HG03378 (cell line): ENCODE measurements around the gene TXN.

Experiments used
- ATAC-seq: cut with Tn5 transposase; IDR thresholded peaks from one replicate; pipeline ENCODE4 v1.9.1; 2021; ENCODE audit warnings: mild to moderate bottlenecking, moderate library complexity; ENCODE audit not compliant: unreplicated experiment

TXN gene

DNA sequence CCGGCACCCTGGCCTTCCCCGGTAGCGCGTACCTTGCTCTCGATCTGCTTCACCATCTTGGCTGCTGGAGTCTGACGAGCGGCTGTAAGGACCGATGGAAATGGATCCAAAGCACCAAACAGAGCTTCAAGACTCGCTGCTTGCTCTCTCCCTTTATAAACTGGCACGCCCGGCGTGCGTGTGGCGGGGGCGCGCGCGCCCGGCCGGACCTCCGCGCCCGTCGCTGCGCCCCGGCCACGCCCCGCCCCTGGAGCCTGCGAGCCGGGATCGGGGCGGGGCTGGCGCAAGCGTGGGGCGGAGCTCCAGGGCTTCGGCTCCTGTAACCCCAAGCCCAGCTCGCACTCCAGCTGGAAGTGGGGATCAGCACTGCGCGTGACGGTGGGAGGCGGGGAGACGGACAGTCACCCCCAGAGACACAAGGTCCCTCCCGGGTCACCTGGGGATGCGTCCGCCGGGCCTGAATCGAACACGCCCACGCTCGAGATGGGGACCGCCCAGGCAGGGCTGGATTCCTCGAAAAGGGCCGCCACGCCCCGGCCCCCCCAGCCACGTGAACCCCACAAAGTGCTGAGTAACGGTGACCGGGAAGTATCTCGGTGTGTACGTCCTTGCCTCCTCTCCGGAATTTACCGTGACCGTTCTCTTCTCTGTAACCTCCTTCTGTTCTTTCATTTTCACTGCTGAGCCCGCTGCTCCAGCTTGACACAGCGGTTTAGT is at the start of gene TXN:
TSS of gene TXN (minus strand) at position 128 of the 717 bp plus-strand sequence. CDS start at position 56, 72 bp downstream.
- peak; percentile 63 for ATAC-seq

- no peak for ATAC-seq
These were observed 46.8 kb upstream of the TXN start for GRCh38 chr9:110303133-110303532.

DNA sequence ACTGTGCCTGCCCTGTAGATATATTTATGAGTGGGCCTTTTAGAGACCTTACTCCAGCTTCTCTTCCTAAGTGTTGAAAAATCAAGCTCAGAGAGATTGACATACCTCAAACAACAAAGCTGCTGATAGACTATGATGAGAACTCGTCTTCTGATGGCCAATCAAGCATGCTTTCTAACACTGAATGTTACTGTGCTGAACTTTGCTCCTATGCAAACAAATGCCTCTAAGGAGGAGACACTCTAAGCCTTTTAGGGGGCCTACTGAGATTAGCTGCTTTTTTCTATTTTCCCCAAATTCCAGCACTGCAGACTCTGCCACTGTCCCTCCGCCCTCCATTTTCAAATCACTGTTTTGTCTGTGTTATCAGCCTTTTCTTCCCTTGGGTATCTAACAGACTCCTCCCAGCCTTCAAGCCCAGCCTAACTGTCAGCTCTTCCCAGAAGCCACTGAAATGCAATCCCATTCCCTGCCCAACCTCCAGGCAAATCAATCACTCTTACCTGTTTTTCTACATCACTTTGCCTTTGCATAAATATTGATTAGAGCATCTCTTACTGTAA is 41.8 kb upstream of the TXN start:
- ATAC-seq, result no peak

DNA sequence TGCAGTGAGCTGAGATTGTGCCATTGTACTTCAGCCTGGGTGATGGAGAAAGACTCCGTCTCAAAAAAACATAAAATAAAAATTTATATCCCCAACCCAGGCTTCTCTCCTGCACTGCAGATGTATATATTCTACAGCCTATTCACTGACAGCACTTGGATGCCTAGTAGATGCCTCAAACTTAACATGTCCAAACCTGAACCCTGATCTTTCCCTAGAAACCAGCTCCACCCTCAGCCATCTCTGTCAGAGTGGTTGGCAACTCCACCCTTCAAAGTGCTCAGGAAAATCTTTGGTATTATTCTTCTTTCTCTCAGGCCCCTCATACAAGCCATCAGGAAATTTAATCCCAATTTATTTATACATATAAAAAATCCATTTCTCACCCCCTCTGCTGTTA is 36.9 kb upstream of the TXN start:
- ATAC-seq, result no peak

DNA sequence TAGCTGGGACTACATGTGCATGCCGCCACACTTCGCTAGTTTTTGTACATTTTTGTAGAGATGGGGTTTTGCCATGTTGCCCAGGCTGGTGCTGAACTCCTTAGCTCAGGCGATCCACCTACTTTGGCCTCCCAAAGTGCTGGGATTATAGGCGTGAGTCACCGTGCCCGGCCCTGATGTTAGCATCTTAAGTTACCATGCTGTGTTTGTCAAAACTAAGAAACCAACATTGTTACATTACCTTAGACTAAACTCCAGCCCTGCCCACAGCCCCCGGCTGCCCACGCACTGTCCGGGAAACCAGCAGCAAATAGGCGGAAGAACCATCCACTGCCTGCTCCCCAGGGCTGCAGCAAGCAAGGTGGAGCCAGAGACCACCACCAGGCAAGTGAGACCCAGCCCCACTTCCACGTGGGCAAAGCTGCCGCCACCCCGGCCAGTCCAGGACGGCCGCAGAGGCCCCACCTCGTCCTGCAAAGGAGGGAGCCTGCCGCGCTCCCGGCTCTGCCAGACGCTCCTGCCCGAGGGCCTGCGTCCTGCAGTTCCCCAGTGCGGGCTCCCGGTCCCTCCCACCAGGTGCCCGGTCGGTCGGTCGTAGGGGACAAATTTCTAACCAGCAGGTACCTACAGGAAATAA is 35.7 kb upstream of the TXN start:
- no peak for ATAC-seq

- no peak for ATAC-seq
These were observed 33.7 kb upstream of the TXN start for GRCh38 chr9:110290001-110290400.

GRCh38 chr9:110288503-110288902 is 32.2 kb upstream of the TXN start:
- ATAC-seq, result no peak

DNA sequence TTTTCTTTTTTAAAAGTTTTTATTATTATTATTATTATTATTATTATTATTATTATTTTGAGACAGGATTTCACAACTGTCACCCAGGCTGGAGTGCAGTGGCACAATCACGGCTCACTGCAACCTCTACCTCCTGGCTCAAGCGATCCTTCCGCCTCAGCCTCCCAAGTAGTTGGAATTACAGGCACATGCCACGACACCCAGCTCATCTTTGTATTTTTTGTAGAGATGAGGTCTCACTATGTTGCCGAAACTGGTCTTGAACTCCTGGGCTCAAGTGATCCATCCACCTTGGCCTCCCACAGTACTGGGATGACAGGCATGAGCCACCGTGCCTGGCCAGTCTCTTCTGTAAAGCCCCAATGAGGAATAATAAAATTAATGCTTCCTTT is 31.0 kb upstream of the TXN start:
- ATAC-seq, result no peak

DNA sequence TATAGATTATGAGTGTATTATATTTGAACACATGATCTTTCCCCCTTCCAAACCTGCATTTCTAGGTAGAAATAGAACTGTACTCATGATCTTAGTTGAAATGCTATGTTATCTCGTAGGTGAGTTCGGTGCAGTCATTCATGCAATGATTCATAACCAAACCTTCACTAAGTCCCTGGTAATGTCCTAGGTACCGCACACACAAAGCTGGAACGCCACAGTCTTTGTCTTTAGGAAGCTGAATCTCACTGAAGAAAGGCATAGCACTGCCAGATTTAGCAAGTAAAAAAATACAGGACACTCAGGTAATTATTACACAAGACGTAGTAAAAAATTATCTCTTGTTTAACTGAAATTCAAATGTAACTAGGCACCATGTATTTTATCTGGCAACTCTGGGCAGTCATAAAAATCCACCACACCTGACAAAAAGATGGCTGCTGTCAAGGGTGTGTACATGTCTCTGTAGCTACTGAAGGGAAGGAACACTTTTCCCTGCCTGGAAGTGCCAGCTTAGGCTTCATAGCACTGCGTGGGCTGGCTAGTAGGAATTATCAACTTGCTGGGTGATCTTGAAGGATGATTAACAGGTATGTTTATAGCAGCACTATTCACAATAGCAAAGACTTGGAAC is 28.0 kb upstream of the TXN start:
- no peak for ATAC-seq

- ATAC-seq, result no peak
These were observed 27.4 kb upstream of the TXN start for GRCh38 chr9:110283751-110284150.

- ATAC-seq, result no peak
These were observed 26.4 kb upstream of the TXN start for GRCh38 chr9:110282739-110283081.

GRCh38 chr9:110282018-110282738 is 25.9 kb upstream of the TXN start:
- no peak for ATAC-seq

DNA sequence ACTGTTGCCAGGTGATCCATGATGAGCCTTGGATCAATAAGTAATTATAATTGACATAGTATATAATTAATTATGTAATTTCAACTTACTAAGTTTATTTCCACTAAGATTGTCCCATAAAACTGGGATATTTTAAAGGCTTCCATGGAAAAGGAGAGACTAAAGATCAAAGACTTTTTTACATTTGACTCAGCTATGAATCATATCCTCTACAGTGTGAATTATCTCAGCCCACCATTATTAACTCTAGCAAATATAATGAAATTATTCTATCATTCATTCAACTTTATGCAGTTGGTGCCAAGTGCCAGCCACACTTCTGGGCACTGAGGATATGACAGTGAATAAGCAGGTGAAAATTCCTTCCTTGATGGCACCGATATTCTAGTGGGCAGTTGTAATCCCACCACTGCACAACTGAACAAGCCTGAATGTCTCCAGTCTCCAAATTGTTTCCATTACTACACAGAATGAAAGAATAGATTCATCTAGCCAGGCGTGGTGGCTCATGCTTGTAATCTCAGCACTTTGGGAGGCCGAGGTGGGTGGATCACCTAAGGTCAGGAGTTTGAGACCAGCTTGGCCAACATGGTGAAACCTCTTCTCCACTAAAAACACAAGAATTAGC is 21.9 kb upstream of the TXN start:
- ATAC-seq, result no peak

DNA sequence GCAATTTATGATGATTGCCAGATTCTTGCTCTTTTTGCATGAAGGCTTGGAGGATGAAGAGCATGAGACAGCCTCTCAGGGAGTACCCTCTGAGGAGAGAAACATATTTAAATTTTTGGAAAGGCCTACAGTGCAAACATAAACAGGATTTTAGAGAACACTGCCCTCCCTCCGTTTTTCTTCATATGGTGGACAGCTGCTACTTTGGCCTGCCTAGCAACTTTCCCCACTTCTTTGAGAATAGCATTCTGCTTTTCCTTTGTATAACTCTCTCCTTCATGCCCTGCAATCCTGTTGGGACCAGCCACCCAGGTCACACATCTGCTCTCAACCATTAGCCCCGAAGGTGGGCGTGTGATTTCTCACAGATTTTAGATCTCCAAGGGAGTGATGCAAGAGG is 20.5 kb upstream of the TXN start:
- no peak for ATAC-seq

DNA sequence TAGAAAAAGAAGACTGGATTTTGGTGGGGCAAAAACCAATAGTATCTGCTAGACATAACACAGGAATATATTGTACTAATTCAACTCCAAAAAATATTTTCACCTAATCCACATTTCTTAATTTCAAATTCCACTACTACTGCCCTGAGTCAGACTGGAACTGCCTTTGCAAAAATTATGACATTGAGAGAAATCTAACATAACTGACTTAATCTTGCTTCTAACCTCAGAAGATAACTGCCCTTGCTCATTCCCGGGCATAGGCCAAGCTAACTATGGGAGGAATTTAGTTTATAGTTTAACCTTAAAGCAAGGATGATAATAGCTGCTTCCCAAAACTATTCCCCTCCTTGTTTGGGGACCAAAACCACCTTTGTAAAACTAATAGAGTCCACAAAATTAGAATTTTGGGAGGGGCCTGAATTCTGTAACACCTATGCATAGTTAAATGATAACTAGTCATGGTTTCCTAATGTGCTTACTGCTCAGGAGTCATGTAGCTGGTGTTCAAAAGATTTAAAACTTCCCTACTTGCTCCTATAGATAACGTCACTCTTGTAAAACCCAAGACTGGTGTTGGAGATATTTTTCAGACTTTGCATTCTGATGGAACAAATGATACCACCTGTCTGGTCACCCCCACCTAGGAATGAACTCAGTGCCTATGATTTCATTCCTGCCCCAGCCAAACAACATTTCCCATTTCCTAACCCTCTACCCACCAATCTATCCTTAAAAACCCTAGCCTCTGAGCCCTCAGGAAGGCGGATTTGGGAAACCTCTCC is 14.1 kb upstream of the TXN start:
- no peak for ATAC-seq

- ATAC-seq, result no peak
These were observed 10.5 kb upstream of the TXN start for GRCh38 chr9:110266795-110267194.

DNA sequence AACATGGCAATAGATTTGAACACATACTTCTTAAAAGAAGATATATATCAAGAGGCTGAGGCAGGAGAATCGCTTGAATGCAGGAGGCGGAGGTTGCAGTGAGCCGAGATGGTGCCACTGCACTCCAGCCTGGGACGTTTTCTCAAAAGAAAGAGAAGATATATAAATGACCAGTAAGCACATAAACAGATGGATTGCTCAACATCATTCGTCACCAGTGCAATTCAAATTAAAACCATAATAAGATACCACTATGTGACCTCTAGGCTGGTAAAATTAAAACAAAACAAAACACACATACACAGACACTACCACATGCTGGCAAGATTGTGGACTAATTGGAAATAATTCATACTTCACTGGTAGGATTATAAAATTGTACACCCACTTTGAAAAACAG is 5.3 kb upstream of the TXN start:
- no peak for ATAC-seq

DNA sequence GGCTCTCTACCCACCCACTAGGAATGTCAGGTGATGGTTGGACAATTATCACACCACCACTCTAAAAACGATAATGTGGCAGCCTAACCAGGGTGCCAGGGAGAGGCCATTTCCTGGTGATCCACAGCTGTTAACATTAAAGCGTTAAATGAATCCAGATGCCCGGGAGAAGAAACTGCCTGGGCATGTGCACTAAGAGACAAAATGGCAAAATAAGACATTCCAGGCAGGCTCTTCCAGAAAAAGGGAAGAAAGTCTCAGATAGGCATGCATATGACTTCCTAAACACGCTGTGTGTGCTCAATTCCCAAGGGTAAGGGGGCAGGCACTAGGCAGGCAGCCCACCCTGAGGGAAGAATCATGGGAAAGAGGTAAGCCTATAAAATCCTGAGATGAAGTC is 4.6 kb upstream of the TXN start:
- no peak for ATAC-seq

GRCh38 chr9:110259566-110259965 is 3.3 kb upstream of the TXN start:
- ATAC-seq, result no peak

DNA sequence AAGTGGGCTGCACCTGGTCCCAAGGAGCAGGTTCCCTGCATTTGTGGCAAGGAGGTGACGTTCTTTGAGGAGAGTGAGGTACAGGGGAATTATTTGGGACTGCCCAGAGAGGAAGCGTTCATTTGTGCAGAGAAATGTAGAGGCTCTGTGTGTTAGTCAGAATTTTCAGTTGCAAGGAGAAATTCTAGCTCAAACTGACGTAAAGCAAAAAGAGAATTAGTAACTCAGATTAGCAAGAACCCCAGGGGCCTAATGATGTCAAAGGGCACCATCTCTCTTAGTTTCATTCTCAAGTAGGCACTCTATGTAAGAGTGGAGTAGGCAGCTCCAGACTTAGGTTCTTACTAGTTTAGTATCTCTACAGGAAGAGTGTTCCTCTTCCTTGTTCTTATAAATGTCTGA is 2.4 kb upstream of the TXN start:
- ATAC-seq, result no peak
